Measurements from ENCODE around the gene PACRG.

DNA sequence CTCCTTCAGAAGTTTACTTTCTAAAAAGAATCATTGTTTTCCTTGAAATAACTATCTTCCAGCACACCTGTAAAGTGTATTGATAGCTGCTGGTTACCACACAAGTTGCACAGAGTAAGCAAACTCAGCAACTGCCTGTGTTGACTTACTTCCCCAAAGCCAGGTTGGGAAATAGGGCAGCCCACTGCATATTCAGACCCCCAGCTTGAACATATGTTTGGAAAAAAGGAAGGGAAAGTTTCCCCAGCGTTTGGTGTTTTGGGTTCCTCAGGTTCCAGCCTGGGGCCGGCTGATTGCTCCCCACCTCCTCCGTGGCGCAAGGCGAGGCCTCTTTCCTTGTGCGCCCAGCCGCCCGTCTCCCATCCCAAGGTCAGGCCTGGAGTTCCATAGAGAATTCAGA is 616.6 kb downstream of the PACRG start:
- TF ChIP-seq POLR2AphosphoS5 (IDR thresholded peaks at IDR 0.05; ENCODE audit: low read depth, low read length), result no peak
- TF ChIP-seq POLR2A (IDR thresholded peaks at IDR 0.05; ENCODE audit: low read depth, low read length), result no peak

Measured in GM12892 (cell line).